HCT116 (cell line): ENCODE data around the gene GTF3C1.

Experiments used
- POLR2AphosphoS5 ChIP-seq: IDR thresholded peaks from 2 replicates; pipeline ENCODE4 v1.6.1; 2011; ENCODE audit warnings: mild to moderate bottlenecking, low read depth, low read length, moderate library complexity
- RAD21 ChIP-seq: IDR thresholded peaks from 2 replicates; pipeline ENCODE4 v1.6.1; 2012; ENCODE audit warnings: low read depth, mild to moderate bottlenecking
- TF ChIP-seq, protein P1 (sequence below), 3 experiments: fragments of 200-600 bp in 1 of 3; sonication (generic) in 1 of 3; IDR thresholded peaks in 2 of 3; conservative IDR thresholded peaks in 1 of 3; 2 replicates each; pipeline ENCODE4 v1.5.1; 2012 to 2017; ENCODE audit warnings: low read depth in 2 of 3, low read length in 2 of 3, antibody characterized with exemption in 1 of 3, borderline replicate concordance in 1 of 3, control low read depth in 1 of 3, mild to moderate bottlenecking in 1 of 3, mixed read lengths in 1 of 3, mixed run types in 1 of 3, moderate library complexity in 1 of 3; ENCODE audit not compliant: insufficient read depth in 1 of 3

DNA sequence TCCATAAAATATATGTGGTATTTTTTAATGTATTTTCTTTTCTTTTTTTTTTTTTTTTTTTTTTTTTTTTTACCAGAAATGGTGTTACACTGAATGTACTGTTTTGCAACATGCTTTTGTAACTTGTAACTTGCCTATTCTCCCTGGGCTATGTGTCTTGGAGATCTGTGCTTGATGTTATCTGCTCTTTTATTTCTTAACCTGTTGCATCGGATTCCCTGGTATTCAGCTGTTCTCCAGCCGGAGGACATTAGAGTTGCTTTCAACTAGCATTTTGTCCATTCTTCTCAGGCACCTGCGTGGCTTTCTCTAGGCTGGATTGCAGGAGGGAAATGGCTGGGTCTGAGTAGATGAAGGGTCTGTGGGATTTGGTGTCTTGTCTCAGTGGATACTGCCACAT, 47.6 kb upstream of the GTF3C1 start:
- TF ChIP-seq, protein P1, sequence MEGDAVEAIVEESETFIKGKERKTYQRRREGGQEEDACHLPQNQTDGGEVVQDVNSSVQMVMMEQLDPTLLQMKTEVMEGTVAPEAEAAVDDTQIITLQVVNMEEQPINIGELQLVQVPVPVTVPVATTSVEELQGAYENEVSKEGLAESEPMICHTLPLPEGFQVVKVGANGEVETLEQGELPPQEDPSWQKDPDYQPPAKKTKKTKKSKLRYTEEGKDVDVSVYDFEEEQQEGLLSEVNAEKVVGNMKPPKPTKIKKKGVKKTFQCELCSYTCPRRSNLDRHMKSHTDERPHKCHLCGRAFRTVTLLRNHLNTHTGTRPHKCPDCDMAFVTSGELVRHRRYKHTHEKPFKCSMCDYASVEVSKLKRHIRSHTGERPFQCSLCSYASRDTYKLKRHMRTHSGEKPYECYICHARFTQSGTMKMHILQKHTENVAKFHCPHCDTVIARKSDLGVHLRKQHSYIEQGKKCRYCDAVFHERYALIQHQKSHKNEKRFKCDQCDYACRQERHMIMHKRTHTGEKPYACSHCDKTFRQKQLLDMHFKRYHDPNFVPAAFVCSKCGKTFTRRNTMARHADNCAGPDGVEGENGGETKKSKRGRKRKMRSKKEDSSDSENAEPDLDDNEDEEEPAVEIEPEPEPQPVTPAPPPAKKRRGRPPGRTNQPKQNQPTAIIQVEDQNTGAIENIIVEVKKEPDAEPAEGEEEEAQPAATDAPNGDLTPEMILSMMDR (IDR thresholded peaks at IDR 0.05 in 2 of 3, conservative IDR thresholded peaks at IDR 0.05 in 1 of 3; ENCODE audit: borderline replicate concordance in 1 of 3, insufficient read depth in 1 of 3, low read depth in 2 of 3, low read length in 2 of 3) = no peak
- TF ChIP-seq RAD21 (no peak), POLR2AphosphoS5 (no peak)
